Suprapubic skin (tissue), 4 donors: ENCODE measurements around the gene KCND1. TPM values are rescaled to one million over a fixed set of nuclear protein-coding genes. Genes with fewer than 3 reads are reported as not detected.

Experiments used
- DNase-seq, 2 donors: peaks; one replicate each; pipeline ENCODE4 v3.0.0-alpha.2; 2019; ENCODE audit warnings: low spot score in 2 of 2
- H3K27ac ChIP-seq: fragments of 200-600 bp; sonication (generic); one replicate; pipeline ENCODE4 v1.5.1; 2019
- H3K27me3 ChIP-seq: fragments of 200-600 bp; sonication (generic); one replicate; pipeline ENCODE4 v1.5.1; 2019
- H3K36me3 ChIP-seq: fragments of 200-600 bp; sonication (generic); one replicate; pipeline ENCODE4 v1.5.1; 2019
- H3K4me1 ChIP-seq: fragments of 200-600 bp; sonication (generic); one replicate; pipeline ENCODE4 v1.5.1; 2019
- H3K4me3 ChIP-seq: fragments of 200-600 bp; sonication (generic); one replicate; pipeline ENCODE4 v1.5.1; 2019; ENCODE audit warnings: mild to moderate bottlenecking
- H3K9me3 ChIP-seq: fragments of 200-600 bp; sonication (generic); one replicate; pipeline ENCODE4 v1.5.1; 2019
- EP300 ChIP-seq: sonication (generic); formaldehyde crosslinking; IDR thresholded peaks from one replicate; pipeline ENCODE4 v1.6.1; 2017; ENCODE audit warnings: antibody characterized with exemption
- POLR2A ChIP-seq, 2 donors: fragments of 450-650 bp; IDR thresholded peaks; one replicate each; pipeline ENCODE4 v1.6.1; 2017; ENCODE audit warnings: antibody characterized with exemption in 2 of 2, mild to moderate bottlenecking in 2 of 2, moderate library complexity in 2 of 2
- POLR2AphosphoS5 ChIP-seq, 3 donors: sonication (generic); formaldehyde crosslinking; IDR thresholded peaks; one replicate each; pipeline ENCODE4 v1.6.1; 2017; ENCODE audit warnings: antibody characterized with exemption in 3 of 3
- WGBS: methylation state at CpG from one replicate; pipeline ENCODE4 v1.1.5; 2018; 5-methylcytosine and 5-hydroxymethylcytosine counted together
- total RNA-seq, 4 donors: library from RNA; depleted of rRNA; stranded (reverse); fragments of >200 nt; gene quantifications; one replicate each; pipeline ENCODE4 v1.1.0, GENCODE V29; 2016
- TF ChIP-seq, protein P1 (sequence below), 2 donors: fragments of 200-600 bp in 1 of 2; fragments of 450-650 bp in 1 of 2; sonication (generic) in 1 of 2; IDR thresholded peaks; one replicate each; pipeline ENCODE4 v1.5.1; 2016 to 2019; ENCODE audit warnings: antibody characterized with exemption in 2 of 2, mild to moderate bottlenecking in 1 of 2, moderate library complexity in 1 of 2

KCND1 gene
- total RNA-seq, 4 donors from 2014 or later: 0.55 to 2.8 (median 1.3) TPM

- no peaks in the 10 kb centered on the region for H3K27me3 ChIP-seq
- DNase-seq: no peak
- TF ChIP-seq EP300: no peak
- TF ChIP-seq, protein P1, sequence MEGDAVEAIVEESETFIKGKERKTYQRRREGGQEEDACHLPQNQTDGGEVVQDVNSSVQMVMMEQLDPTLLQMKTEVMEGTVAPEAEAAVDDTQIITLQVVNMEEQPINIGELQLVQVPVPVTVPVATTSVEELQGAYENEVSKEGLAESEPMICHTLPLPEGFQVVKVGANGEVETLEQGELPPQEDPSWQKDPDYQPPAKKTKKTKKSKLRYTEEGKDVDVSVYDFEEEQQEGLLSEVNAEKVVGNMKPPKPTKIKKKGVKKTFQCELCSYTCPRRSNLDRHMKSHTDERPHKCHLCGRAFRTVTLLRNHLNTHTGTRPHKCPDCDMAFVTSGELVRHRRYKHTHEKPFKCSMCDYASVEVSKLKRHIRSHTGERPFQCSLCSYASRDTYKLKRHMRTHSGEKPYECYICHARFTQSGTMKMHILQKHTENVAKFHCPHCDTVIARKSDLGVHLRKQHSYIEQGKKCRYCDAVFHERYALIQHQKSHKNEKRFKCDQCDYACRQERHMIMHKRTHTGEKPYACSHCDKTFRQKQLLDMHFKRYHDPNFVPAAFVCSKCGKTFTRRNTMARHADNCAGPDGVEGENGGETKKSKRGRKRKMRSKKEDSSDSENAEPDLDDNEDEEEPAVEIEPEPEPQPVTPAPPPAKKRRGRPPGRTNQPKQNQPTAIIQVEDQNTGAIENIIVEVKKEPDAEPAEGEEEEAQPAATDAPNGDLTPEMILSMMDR (IDR thresholded peaks at IDR 0.05): no peak
- TF ChIP-seq POLR2AphosphoS5 (IDR thresholded peaks at IDR 0.05): no peak
- no peak for TF ChIP-seq POLR2A (IDR thresholded peaks at IDR 0.05)
- no peak overlapping the region for H3K27ac ChIP-seq
- peaks cover 25% of the 10 kb centered on the region for H3K36me3 ChIP-seq
- peaks cover 9% of the 10 kb centered on the region for H3K4me1 ChIP-seq
- H3K9me3 ChIP-seq: no peaks in the 10 kb centered on the region
- no peak overlapping the region for H3K4me3 ChIP-seq
- 79% methylated on average over 3 of the region's 3 CpGs for WGBS
Observed at GRCh38 chrX:48997455-48997854, 25.8 kb upstream of the KCND1 start.

- Histone ChIP-seq H3K27ac (no peak overlapping the region), H3K4me1 (peaks cover 9% of the 10 kb centered on the region), H3K27me3 (no peaks in the 10 kb centered on the region), H3K9me3 (no peaks in the 10 kb centered on the region), H3K36me3 (peaks cover 30% of the 10 kb centered on the region), H3K4me3 (no peak overlapping the region)
- WGBS: 63% methylated on average over 6 of the region's 6 CpGs
- DNase-seq: no peak
- TF ChIP-seq, protein P1 (IDR thresholded peaks at IDR 0.05): no peak
- TF ChIP-seq EP300: no peak
- TF ChIP-seq POLR2A (IDR thresholded peaks at IDR 0.05): no peak
- TF ChIP-seq POLR2AphosphoS5 (IDR thresholded peaks at IDR 0.05): no peak
Observed at GRCh38 chrX:48996969-48997368, 25.3 kb upstream of the KCND1 start.

DNA sequence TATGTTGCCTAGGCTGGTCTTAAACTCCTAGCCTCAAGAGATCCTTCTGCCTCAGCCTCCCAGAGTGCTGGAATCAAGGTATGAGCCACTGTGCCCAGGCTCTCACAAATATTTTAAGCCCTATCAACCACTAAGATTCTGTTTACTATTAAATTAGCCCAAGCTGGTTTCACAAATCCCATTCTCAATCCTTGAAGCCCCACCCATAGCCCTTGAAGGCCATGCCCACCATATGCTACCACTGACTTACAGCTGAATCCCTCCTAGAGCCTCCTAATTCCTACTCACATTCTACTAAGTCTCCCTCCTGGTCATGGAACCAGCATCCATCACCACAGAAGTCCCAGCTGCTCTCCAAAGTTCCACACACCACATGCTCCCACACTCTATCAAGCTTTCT is 20.7 kb upstream of the KCND1 start:
- Histone ChIP-seq H3K9me3 (no peaks in the 10 kb centered on the region), H3K36me3 (peaks cover 38% of the 10 kb centered on the region), H3K27ac (no peak overlapping the region), H3K4me3 (no peak overlapping the region), H3K27me3 (no peaks in the 10 kb centered on the region), H3K4me1 (no peaks in the 10 kb centered on the region)
- no peak for DNase-seq
- TF ChIP-seq, protein P1 (IDR thresholded peaks at IDR 0.05): no peak
- TF ChIP-seq POLR2AphosphoS5 (IDR thresholded peaks at IDR 0.05): no peak
- no peak for TF ChIP-seq EP300
- TF ChIP-seq POLR2A (IDR thresholded peaks at IDR 0.05): no peak

GRCh38 chrX:48989483-48989882 is 17.8 kb upstream of the KCND1 start:
- Histone ChIP-seq H3K27me3 (no peaks in the 10 kb centered on the region), H3K4me1 (no peaks in the 10 kb centered on the region), H3K4me3 (no peak overlapping the region), H3K36me3 (peaks cover 40% of the 10 kb centered on the region), H3K27ac (no peak overlapping the region), H3K9me3 (no peaks in the 10 kb centered on the region)
- 90% methylated on average over 4 of the region's 4 CpGs for WGBS
- no peak for TF ChIP-seq EP300
- DNase-seq: no peak

GRCh38 chrX:48983896-48984295 is 12.3 kb upstream of the KCND1 start:
- Histone ChIP-seq H3K27ac (no peak overlapping the region), H3K36me3 (peaks cover 42% of the 10 kb centered on the region), H3K4me3 (no peak overlapping the region), H3K4me1 (no peaks in the 10 kb centered on the region), H3K9me3 (no peaks in the 10 kb centered on the region), H3K27me3 (no peaks in the 10 kb centered on the region)
- 75% methylated on average over 3 of the region's 3 CpGs for WGBS
- no peak for DNase-seq
- TF ChIP-seq POLR2A (IDR thresholded peaks at IDR 0.05) (no peak), POLR2AphosphoS5 (IDR thresholded peaks at IDR 0.05) (no peak), EP300 (no peak)
- TF ChIP-seq, protein P1 (IDR thresholded peaks at IDR 0.05): no peak

DNA sequence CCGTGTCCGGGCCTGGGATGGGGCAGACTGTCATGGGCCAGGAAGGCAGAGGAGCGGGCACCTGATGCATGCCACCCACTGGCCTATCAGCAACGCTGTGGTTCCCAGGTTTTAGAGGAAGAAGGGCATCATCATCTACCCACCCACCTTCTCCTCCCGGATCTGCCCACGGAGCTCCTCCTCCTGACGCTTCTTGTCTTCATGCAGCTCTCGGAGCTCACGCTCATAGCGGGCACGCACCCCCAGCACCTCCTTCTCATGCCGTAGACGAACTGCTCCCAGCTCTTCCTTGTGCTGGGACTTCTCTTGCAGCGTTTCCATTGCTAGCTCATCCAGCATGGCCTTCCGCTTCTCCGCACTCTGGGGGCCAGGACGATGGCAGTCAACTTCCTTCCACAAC is 11.4 kb upstream of the KCND1 start:
- H3K9me3 ChIP-seq: no peaks in the 10 kb centered on the region
- H3K36me3 ChIP-seq: peaks cover 46% of the 10 kb centered on the region
- no peak overlapping the region for H3K27ac ChIP-seq
- 86% methylated on average over 15 of the region's 17 CpGs for WGBS
- H3K4me1 ChIP-seq: no peaks in the 10 kb centered on the region
- no peaks in the 10 kb centered on the region for H3K27me3 ChIP-seq
- no peak for TF ChIP-seq EP300
- no peak for TF ChIP-seq POLR2AphosphoS5 (IDR thresholded peaks at IDR 0.05)
- TF ChIP-seq POLR2A (IDR thresholded peaks at IDR 0.05): no peak
- TF ChIP-seq, protein P1 (IDR thresholded peaks at IDR 0.05): no peak
- H3K4me3 ChIP-seq: no peak overlapping the region
- DNase-seq: no peak
